ENCODE measurements around the gene IRF5.

DNA sequence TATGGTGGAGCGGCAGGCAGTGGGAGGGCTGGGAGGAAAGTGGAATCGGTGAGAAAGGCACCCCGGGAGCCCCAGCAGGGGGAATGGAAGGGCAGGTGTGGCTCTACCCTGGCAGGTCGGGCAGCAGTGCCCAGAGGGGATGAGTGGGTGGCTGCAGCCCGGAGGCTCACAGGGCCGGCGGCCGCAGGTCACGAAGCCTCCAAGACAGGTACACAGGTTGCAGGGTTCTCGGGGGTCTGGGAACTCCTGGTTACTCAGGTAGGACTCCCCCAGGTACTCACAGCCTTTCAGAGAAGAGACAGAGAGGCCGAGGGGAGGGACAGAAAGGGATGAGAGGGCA is 49.0 kb upstream of the IRF5 start:
- TF ChIP-seq YY1 (IDR thresholded peaks at IDR 0.05; ENCODE audit: low read depth) (no peak), EP300 (IDR thresholded peaks at IDR 0.05; ENCODE audit: borderline replicate concordance) (no peak), RAD21 (IDR thresholded peaks at IDR 0.05; ENCODE audit: low read depth) (no peak), CEBPB (IDR thresholded peaks at IDR 0.05) (no peak), TCF12 (IDR thresholded peaks at IDR 0.05; ENCODE audit: low read depth) (no peak), FOXM1 (IDR thresholded peaks at IDR 0.05; ENCODE audit: borderline replicate concordance, low read depth) (no peak)
